ENCODE data around the gene FOXE1.

DNA sequence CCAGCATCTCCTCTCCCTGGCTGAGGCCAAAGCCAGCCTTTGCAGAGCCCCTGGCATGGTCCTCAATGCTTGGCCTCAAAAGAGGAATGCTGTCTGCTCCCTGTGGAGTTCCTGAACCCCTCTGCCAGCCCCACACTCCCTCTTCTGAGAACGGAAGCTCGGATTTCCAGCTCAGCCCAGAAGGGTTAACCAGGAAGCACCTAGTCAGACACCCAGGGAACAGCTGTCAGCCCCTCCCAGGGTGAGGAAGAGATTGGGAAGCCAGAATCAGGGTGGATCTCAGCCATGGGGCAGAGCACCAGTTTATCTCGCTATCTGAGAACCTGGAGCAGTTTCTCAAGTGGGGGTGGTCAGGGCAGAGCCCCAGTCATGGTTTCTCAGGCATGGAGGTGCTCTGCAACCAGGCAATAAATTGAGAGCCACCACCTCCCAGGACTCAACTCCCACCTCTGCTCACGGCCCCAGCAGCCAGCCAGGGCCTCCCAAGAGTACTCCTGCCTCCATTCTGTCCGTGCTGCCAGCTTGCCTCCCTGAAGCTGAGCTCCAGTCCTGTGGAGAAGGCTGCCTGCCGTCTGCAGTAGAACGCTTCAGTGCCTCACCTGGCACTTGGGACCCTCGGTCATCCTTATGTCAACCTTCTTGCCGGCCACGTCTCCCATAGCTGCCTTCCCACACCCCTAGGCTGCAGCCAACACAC lies 7.6 kb downstream of the FOXE1 start:
- TF ChIP-seq CTCF (conservative IDR thresholded peaks at IDR 0.05; ENCODE audit: low read length) (no peak), EZH2phosphoT487 (IDR thresholded peaks at IDR 0.05; ENCODE audit: borderline replicate concordance) (no peak)
